Smooth muscle cell of bladder (primary cell): ENCODE measurements around the gene ADORA2B. TPM values are rescaled to one million over a fixed set of nuclear protein-coding genes. Genes with fewer than 3 reads are reported as not detected.

Experiments
- total RNA-seq: library from RNA; depleted of rRNA; stranded (reverse); fragments of >200 nt; gene quantifications from 2 replicates; pipeline ENCODE4 v1.2.3, GENCODE V29; 2014

The ADORA2B gene
- 32.9 and 39.1 TPM in 2 replicates for total RNA-seq

GRCh38 chr17:15944759-15945526 is at the start of gene ADORA2B:
TSS of gene ADORA2B (plus strand) at chr17:15945130. CDS start at chr17:15945249, 119 bp downstream.

GRCh38 chr17:15999141-15999973 is 54.4 kb downstream of the ADORA2B start, which contains the start of the genes TTC19 and ZSWIM7:
TSS of gene TTC19 (plus strand) at chr17:15999824. CDS start at chr17:15999849, 25 bp downstream.
TSS of gene ZSWIM7 (minus strand) at chr17:15999704. CDS start at chr17:15999594, 110 bp downstream.

Other genes starting within 250 kb of the ADORA2B start
- 40.8 and 45.7 TPM in 2 replicates for gene ZNF286A, start 245.4 kb upstream of the ADORA2B start, total RNA-seq
- gene TBC1D26, start 212.8 kb upstream of the ADORA2B start, total RNA-seq = under 0.01 and 0.37 TPM in 2 replicates
- gene ZSWIM7, start 54.6 kb downstream of the ADORA2B start, total RNA-seq = 11.5 and 15.5 TPM in 2 replicates
- 35.4 and 38.6 TPM in 2 replicates for gene TTC19, start 54.7 kb downstream of the ADORA2B start, total RNA-seq